Left lung (tissue), 10 donors: ENCODE measurements around the gene TEX44. TPM values are rescaled to one million over a fixed set of nuclear protein-coding genes. Genes with fewer than 3 reads are reported as not detected.

Experiments
- ATAC-seq: fragments of 200-7000 bp; cut with Tn5 transposase; one replicate; pipeline ENCODE4 v1.9.1; 2020; ENCODE audit warnings: moderate library complexity
- DNase-seq, 4 donors: peaks; one replicate each; pipeline ENCODE4 v3.0.0-alpha.2; 2013 to 2020
- H3K27ac ChIP-seq, 2 donors: fragments of 200-600 bp; sonication (generic) in 1 of 2; one replicate each; pipeline versions ENCODE4 v1.5.0 to v1.8.0; 2020 to 2021
- H3K27me3 ChIP-seq, 2 donors: fragments of 200-600 bp; sonication (generic) in 1 of 2; one replicate each; pipeline versions ENCODE4 v1.5.0 to v1.8.0; 2020 to 2021
- H3K36me3 ChIP-seq, 2 donors: fragments of 200-600 bp; sonication (generic) in 1 of 2; one replicate each; pipeline versions ENCODE4 v1.5.0 to v1.8.0; 2020 to 2021
- H3K4me1 ChIP-seq, 2 donors: fragments of 200-600 bp; one replicate each; pipeline ENCODE4 v1.8.0; 2021
- H3K4me3 ChIP-seq, 2 donors: fragments of 200-600 bp; sonication (generic) in 1 of 2; one replicate each; pipeline versions ENCODE4 v1.5.0 to v1.8.0; 2020 to 2021; ENCODE audit warnings: mild to moderate bottlenecking in 1 of 2
- H3K9me3 ChIP-seq, 2 donors: fragments of 200-600 bp; sonication (generic) in 1 of 2; one replicate each; pipeline versions ENCODE4 v1.5.0 to v1.8.0; 2020 to 2021
- CTCF ChIP-seq, 2 donors: fragments of 200-600 bp; sonication (generic) in 1 of 2; IDR thresholded peaks; one replicate each; pipeline versions ENCODE4 v1.5.0 to v1.8.0; 2021; ENCODE audit warnings: antibody characterized with exemption in 2 of 2
- intact Hi-C, 2 donors: fragments of 100-400 bp; cut with DNase I; formaldehyde crosslinking; loops; one replicate each; pipeline versions ENCODE4 v1.11.2 to v1.14.2; 2022
- polyA plus RNA-seq, 6 donors: library from polyadenylated mRNA; unstranded; fragments of 120-200 nt; gene quantifications; one replicate each; pipeline ENCODE4 v1.2.1, GENCODE V29; 2013; ENCODE audit not compliant: insufficient read length in 6 of 6
- total RNA-seq, 2 donors: library from RNA; stranded (reverse); fragmentation: NEBNext Ultra II Directional; extraction: Animal tissue kit (Norgen Biotek cat#: 25700); gene quantifications; one replicate each; pipeline ENCODE4 v1.2.1, GENCODE V29; 2021
- donor health status: DM: no; HTN: yes; CAD: no.
- donor health status: DM: no; HTN: no; CAD: no.

Gene TEX44
- total and polyA plus RNA-seq, 8 donors, result not detected

GRCh38 chr2:231602859-231603467 lies 10.3 kb downstream of the TEX44 start:
- intact Hi-C loops, result no loop called here
- no peak for ATAC-seq
- H3K36me3 ChIP-seq, result no peaks in the 10 kb centered on the region

GRCh38 chr2:231604101-231604684 lies 11.5 kb downstream of the TEX44 start:
- intact Hi-C loops, result no loop called here
- H3K27me3 ChIP-seq, result no peaks in the 10 kb centered on the region
- H3K36me3 ChIP-seq, result no peaks in the 10 kb centered on the region
- peak overlapping the region; percentile 96 to 97 for H3K27ac ChIP-seq
- H3K9me3 ChIP-seq, result no peaks in the 10 kb centered on the region
- H3K4me3 ChIP-seq, result peak overlapping the region; percentile 42 to 49
- H3K4me1 ChIP-seq, result peaks cover 17 to 26% of the 10 kb centered on the region in 2 donors
- DNase-seq, result peak in 3 of 4 donors; percentile 60 to 83 (median 67)
- peak; percentile 6 for ATAC-seq
- TF ChIP-seq CTCF (IDR thresholded peaks at IDR 0.05), result no peak

More at GRCh38 chr2:231602859-231603467, 10.3 kb downstream of the TEX44 start:
- Histone ChIP-seq H3K4me1 (peaks cover 17 to 26% of the 10 kb centered on the region in 2 donors), H3K4me3 (no peak overlapping the region), H3K9me3 (no peaks in the 10 kb centered on the region), H3K27ac (peak overlapping the region in 1 of 2 donors; percentile 97), H3K27me3 (no peaks in the 10 kb centered on the region)
- no peak for DNase-seq
- TF ChIP-seq CTCF (IDR thresholded peaks at IDR 0.05), result no peak

- H3K27ac ChIP-seq, result peak overlapping the region; percentile 96 to 97
- no peak for TF ChIP-seq CTCF (IDR thresholded peaks at IDR 0.05)
- H3K4me3 ChIP-seq, result peak overlapping the region; percentile 42 to 49
- peaks cover 17 to 26% of the 10 kb centered on the region in 2 donors for H3K4me1 ChIP-seq
- H3K9me3 ChIP-seq, result no peaks in the 10 kb centered on the region
- no peaks in the 10 kb centered on the region for H3K27me3 ChIP-seq
- intact Hi-C loops, result no loop called here
- peak; percentile 92 for ATAC-seq
- H3K36me3 ChIP-seq, result no peaks in the 10 kb centered on the region
- peak; percentile 99 to 100 (median 100) for DNase-seq
These were observed 12.3 kb downstream of the TEX44 start for GRCh38 chr2:231604685-231605606.

GRCh38 chr2:231605607-231606091 lies 13.0 kb downstream of the TEX44 start:
- TF ChIP-seq CTCF (IDR thresholded peaks at IDR 0.05), result no peak
- H3K27me3 ChIP-seq, result no peaks in the 10 kb centered on the region
- no peak overlapping the region for H3K4me3 ChIP-seq
- peak overlapping the region; percentile 96 to 97 for H3K27ac ChIP-seq
- no peaks in the 10 kb centered on the region for H3K9me3 ChIP-seq
- DNase-seq, result peak in 1 of 4 donors; percentile 21
- peaks cover 17 to 26% of the 10 kb centered on the region in 2 donors for H3K4me1 ChIP-seq
- no peak for ATAC-seq
- intact Hi-C loops, result no loop called here
- H3K36me3 ChIP-seq, result no peaks in the 10 kb centered on the region
